Anterior cingulate cortex (tissue), 58 donors: ENCODE data around the gene KLF13.

ENCODE experiments used
- DNase-seq, 58 donors: peaks; one replicate each; lab custom pipeline; 2025; lab: John Stamatoyannopoulos, UW

KLF13 gene

DNA sequence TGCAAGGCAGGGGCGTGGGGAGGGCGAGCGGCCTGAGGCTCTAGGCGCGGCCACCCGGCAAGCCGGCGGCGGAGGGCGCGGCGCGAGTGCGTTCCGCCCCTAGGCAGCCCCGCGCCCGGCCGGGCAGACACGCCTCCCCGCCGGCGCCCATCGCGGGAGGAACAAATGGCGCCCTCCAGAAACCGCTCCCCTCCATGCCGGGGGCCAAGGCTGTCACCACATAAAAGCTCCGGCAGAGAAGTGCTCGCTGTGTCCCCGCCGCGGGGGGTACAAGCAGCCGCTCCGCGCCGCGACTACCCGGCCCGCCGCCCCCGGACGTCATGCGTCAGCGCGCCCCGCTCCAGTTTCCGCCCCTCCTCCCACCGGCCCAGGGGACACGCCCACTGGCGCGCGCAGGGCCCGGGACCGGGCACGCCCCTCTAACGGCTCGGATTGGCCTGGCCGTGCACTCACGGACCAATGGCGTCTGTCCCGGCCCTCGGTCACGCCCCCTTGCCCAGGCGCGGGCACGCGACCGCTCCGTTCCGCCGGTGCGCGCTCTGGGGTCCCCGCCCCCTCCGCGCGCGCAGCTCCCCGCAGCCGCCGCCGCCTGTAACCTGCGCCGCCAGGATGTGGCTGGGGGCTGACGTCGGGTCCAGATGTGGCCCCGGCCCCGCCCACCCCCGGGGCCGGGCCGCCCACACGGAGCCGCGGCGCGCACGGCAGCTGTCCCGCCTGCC lies at the start of gene KLF13:
Gene KLF13 (plus strand): TSS at position 680 of the 719 bp plus-strand sequence. CDS start 378 bp downstream, outside the sequence.
- DNase-seq = peak; percentile 81 to 99 (median 98)

DNA sequence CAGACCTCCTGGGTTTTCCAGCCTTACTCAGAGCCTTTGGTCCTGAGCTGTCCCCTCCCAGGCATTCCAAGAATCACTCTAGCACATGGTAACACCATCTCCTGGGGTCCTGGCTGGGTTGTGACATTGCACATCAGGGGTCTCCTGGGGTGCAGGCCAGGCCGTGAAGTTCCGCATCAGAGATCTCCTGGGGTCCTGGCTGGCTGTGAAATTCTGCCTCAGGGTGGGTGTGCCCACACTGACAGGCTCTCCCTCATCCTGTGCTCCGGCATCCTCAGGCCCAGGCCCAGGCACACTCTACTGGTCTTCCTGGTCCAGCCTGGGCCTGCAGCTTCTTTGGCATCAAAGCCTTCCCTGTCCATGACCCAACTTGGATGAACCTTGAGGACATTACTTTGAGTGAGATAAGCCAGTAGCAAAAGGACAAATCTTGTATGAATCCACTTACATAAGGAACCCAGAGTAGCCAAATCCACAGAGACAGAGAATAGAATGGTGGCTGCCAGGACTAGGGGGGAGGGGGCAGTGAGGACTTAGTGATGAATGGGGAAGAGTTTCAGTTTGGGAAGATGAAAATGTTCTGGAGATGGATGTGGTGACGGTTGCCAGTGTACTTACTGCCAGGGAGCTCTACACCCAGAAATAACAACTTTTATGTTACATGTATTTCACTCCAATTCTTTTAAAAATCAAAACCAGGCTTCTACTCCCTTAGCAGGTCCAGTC lies 49.1 kb upstream of the KLF13 start:
- DNase-seq = peak in 1 of 58 donors; percentile 26

DNA sequence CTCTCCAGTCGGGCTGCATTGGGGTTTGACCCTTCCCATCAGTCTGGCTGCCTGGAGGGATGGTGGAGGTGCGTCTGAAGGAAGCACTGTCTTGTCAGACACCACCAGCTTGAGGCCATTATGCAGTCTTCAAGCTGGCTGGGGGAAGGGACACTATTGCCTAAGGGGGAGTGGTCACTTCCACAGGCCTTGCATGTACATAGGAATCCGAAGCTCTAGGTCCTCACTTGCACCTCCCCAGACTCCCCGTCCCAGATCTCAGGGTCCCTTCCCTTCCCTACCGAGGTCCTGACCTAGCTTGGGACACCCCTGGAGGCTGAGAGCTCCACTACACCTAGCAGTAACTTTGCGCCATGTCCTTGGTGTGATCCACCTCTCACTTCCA lies 48.6 kb upstream of the KLF13 start:
- DNase-seq = no peak

DNA sequence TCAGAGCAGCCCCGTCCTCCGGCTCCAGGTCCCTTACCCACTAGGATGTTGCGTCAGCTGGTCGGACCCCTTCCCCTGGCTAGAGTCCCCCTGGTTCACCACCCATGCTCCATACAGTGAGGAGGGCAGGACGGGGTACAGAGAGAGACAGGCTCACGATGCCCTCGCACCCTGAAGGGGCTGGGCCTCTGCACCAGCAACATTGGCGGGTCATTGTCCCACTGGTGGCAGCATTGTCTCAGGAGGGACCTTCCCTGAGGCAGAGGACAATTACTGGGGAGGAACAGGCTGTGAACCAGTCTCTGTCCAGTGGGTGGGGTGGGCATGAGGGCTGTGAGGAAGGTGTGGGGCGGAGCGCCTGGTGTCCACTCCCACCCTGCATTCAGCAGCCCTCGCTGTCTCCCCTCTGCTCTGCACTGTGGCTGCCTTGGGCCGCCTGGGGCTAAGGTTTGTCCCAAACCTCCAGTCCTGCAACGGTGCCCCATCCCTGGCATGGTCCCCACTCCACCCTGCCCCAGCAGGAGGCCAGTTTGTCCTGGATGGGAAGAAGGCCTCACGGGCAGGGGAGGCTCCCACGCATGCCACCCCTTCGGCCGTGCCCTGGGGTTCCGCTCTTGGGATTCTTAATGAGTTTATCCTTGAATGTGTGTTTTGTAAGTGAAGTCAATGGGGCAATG lies 48.0 kb upstream of the KLF13 start:
- no peak for DNase-seq

DNA sequence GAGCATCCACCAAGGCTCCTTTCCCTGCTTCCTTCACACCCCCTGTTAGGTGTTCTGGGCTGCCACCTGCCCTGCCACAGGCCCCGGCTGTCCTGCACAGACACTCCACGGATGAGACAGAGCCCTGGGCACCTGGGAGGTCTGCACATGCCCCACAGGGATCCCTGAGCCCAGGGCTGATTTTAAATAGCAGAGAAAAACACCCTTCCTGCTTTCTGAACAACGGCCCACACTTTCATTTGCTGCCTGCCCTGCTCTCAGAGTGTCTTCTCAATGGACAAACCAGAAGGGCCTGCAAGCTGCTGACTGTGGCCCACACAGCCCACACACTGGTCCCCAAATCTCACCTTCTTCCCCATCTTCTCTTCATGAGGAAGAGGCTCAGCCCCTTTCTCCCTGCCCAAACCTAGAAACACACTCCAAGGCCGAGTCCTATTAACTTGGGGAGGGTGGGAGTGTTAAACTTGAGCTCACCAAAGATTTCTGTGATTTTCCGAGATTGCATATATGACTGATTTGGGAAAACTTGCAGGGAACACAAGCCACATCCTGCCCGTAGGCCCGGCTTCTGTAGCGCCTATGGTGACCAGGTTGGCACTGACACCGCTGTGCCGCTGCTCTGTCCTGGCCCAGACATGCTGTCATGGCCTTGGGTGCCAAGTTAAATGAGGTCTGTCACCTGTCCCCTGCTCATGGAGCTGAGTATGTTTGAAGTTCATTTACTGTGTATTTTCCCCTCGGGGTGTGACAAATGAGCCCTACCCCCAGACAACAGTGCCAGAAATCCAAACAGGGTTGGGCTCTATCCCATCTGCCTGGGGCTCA lies 47.2 kb upstream of the KLF13 start:
- DNase-seq = peak in 1 of 58 donors; percentile 82

DNA sequence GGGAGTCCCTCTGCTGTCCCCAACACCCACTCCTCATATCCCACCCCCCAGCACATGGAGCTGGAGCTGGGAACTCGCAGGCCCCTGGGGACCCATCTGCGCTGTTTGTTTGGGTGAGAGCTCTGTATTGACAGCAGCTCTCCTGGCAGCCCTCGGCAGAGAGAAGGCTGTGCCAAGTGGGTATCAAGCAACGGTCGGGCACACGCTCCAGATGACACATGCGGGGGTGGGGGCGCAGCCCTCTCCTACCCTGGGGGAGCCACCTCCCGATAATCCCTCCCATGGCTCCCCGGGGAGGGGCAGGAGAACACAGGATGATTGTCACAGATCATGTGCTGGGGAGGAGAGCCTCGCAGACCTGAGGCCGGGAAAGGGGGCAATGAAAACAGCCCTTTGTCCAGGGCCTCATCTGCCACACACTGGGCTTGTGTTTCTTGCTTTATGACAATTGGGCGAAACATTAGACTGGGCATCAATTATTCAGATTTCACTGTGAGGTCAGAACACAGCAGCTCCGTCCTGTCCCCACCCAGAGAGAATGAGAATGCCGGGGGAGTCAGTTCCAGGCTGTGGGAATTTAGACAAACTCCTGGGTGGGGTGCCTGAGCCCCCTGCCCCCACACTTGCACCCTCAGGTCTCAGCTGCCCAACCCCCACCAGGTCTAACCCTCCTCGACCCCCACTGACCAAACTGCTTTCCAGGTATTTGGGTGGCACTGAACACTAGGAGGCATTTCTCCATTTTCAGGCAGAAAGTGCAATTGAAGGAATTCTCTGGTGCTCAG lies 46.4 kb upstream of the KLF13 start:
- peak in 52 of 58 donors; percentile 32 to 98 (median 82) for DNase-seq

DNA sequence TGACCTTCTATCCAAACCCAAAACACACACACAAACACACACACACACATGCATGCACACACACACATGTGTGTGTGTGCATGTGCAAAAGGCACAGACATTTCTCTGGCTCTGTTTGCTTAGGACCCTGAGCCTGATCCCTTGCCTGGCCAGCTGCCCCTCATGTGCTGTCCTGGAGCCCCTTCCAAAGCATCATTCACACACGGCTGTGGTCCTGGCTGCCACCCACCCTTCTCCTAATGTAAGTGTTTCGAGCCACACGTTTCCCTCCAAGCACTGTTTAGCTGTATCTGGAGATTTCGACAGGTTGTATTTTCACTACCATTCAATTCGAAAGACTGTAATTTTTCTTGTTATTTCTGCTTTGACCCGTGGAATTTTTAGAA lies 45.8 kb upstream of the KLF13 start:
- DNase-seq = no peak

DNA sequence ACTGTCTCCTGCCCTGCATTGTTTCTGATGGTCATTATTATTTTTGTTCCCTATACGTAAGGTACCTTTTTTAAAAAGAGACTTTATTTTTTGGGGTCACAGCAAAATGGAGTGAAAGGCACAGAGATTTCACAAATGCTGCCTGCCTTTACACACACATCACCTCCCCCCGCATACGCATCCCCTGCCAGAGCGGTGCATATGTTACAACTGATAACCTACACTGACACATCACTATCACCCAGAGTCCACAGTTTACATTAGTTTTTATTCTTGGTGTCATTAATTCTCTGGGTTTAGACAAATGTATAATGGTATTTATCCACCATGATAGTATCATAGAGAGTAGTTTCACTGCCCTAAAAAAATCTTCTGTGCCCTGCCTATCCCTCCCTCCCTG lies 43.6 kb upstream of the KLF13 start:
- no peak for DNase-seq

DNA sequence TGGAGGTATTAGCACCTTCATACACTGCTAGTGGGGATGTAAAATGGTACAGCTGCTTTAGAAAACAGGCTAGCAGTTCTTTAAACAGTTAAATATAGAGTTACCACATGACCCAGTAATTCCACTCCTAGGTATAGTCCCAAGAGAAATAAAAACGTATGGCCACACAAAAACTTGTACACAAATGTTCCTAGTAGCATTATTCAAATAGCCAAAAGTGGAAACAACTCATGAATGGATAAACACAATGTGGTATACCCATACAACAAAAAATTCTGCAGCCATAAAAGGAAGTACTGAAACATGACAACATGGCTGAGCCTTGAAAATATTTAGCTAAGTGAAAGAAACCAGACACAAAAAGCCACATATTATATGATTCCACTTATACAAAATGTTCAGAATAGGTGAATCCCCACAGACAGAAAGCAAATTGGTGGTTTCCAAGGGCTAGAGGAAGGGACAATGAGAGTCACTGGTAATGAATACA lies 40.8 kb upstream of the KLF13 start:
- no peak for DNase-seq

DNA sequence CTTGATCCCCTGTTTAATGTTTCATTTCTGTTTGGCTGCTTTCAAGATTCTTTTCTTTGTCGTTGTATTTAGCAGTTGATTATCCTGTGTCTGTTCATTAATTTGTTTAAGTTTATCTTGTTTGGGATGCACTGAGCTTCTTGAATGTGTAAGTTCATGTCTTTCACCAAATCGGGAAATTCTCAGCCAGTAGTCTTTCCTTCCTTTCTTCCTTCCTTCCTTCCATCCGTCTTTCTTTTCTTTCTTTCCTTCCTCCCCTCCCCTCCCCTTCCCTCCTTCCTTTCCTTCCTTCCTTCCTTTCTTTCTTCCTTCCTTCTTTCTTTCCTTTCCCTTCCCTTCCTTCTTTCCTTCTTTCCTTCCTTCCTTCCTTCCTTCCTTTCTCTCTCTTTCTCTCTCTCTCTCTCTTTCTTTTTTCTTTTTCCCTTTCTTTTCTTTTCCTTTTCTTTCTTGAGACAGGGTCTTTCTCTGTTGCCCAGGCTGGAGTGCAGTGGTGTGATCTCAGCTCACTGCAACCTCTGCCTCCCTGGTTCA lies 35.5 kb upstream of the KLF13 start:
- DNase-seq = no peak

DNA sequence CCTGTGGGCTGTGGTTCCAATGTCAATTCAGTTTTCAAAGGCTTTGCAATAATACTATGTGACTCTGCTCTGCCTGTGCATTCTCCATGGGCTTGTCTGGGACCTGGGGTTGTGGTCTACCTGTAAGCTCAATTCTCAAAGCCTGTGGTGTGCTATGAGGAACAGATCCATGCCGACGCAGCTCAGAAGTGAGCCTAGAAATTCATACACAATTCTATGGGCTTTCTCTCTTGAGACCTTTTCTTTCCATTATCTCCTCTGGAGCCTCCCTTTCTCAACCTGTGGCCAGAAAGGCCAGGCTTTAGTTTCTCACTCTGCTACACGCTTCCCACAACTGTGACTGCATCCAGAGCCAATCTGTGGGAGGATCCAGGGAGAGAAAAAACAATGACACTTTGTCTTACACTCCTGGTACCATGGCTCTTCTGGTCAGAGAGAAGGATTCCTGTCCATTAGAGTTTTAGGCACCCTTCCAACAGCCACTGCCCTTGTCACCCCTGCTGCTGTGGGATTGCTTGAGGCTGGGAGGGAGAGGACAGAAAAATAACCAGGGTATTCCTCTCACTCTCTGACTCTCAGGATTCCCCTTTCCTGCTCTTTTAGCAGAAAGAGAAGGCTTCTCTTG lies 34.1 kb upstream of the KLF13 start:
- DNase-seq = peak in 17 of 58 donors; percentile 29 to 84 (median 53)

DNA sequence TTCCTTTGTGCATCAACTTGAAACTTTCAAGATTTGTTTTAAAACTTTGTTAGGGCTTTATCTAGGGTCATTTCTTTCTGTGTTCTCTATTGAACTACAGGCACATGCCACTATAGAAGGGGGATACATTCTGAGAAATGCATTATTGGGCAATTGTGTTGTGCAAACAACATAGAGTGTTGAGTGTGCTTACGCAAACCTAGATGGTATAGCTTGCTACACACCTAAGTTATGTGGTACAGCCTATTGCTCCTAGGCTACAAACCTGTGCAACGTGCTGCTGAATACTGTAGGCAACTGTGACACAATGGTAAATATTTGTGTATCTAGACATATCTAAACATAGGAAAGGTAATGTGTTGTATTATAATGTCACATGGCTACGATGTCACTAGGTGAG lies 33.0 kb upstream of the KLF13 start:
- no peak for DNase-seq

DNA sequence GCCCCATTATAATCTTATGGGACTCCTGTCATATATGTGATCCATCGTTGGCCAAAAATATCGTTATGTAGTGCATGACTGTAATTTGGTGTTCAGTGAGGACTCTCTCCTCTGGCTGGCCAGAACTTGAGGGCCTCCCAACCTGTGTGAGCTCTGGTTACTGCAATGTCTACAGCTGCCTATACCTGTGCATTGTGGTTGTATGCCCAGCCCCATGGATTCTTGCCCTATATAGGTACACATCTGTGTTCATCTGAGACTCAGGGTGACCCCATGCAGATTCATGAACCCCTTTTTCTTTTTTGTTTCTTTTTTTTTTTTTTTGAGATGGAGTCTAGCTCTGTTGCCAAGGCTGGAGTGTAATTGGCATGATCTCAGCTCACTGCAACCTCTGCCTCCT lies 32.6 kb upstream of the KLF13 start:
- no peak for DNase-seq

DNA sequence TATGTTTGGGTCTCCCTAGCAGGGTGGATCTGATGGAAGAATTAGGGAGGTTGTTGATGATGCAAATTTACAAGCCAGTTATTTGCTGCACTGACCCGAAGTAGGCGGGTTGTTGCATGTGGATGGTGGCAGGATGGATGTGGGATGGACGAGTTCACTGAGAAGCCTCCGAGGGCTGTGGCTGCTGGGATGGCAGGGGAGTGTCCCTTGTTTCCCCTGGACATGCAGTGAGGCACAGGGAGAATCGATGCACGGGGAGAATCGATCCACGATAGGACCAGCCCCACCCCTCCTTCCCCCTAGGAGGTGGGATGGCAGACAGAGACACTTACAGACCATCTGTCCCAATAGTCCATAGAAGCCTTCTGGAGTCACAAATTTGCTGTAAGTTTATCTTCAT lies 31.0 kb upstream of the KLF13 start:
- no peak for DNase-seq

DNA sequence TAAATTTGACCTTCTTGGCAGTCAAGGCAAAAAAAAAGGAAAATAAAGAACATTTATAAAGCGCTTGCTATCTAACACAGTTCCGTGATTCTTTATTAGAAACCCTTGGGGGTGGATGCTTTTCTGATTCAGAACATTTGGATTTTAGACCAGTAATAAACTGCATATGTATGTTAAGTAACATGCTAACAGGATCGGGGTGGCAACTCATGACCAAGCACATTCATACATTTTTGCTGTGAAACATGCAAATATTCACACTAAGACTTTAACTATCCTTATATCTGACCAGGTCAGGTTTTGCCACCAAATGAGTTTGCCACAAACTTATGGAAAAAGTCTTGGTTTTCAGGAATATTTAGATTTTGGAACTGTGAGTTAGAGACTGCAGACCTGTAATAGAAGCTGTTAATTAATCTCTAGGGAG lies 30.4 kb upstream of the KLF13 start:
- no peak for DNase-seq

DNA sequence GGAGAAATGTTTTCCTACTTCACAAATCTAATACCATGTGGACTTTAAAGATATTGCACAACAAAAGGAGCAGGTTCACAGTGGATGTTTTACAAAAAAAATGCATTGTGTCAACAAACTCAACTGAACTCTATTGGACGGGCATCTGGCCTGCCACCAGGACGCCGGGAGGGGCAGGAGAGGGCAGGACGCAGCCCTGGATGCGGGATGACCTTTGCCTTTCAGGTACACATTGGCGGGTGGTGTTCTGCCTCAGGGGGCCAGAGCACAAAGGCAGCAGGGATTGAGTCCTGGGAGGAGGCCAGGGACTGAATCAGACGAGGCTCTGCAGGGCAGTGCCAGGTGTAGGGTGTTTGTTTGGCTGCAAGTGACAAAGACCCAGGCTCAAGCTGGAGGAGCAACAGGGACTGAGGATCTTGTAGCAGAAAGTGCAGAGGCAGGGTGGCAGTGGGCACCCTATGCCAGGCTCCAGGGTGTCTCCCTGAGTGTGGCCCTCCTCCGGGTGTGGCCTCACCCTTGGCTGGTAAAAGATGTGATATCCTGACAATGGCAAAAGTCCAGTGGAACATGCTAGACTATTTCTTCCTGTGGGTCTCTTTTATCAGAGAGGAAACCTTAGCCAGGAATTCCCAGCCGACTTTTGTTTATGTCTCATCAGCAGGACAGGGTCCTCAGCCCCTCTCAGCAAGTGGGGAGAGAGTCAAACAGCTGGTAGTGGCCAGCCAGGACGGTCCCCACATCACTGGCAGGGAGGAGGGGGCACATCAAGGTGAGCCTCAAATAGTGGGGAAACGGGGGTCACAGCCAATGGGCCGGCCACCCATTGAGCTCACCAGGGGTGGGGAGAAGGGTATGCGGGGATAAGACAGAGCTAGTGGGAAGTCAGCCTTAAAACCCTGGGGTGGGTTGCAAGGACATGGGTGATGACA lies 29.7 kb upstream of the KLF13 start:
- peak in 1 of 58 donors; percentile 40 for DNase-seq

DNA sequence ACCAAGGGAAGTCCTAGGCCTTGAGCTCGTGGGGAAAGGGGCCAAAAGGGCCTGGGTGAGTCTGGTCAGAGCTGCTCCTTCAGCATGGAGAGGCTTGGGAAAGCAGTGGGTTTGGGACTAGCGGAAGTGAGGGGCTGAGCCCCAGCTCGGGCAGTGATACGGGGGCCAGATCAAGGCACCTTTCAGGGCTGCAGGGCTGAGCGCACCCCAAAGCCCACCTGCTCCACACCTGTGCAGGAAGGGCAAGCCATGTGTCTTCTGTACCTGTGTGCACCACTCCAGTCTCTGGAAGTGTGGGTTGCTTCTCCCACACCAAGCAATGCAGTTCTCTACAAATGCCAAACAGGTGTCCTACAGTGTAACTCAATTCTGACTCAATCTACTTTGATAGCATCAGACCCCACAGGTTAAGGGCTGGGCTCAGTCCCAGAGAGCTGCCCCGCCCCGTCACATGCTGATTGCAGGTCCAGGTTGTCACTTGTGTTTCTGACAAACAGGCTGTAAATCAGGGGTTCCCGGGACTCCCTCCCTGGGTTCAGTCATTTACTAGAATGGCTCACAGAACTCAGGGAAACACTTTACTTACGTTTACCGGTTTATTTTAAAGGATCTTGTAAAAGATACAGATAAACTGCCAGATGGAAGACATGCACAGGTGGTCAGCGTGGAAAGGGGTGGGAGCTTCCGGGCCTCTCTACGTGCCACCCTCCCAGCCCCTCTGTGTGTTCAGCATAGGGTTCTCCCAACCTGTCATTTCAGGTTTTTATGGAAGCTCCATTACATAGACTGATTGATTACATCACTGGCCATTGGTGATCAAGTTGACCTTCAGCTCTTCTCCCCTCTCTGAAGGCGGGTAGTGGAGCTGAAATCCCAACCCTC lies 28.8 kb upstream of the KLF13 start:
- DNase-seq = no peak
